22Rv1 (cell line): ENCODE measurements around the gene ST3GAL2.
"Not testable (repeated sequence)": the region's sequence is repeated elsewhere in the genome, so short reads cannot be mapped to it uniquely, and the experiment has no call there.

Experiments used
- H3K27ac ChIP-seq: fragments of 450-650 bp; 2 replicates; pipeline ENCODE4 v1.5.1; 2017
- CTCF ChIP-seq: fragments of 450-650 bp; IDR thresholded peaks from 2 replicates; pipeline ENCODE4 v1.5.1; 2017; ENCODE audit warnings: mild to moderate bottlenecking
- ZFX ChIP-seq: fragments of 450-650 bp; IDR thresholded peaks from 2 replicates; pipeline ENCODE4 v1.6.1; 2017; ENCODE audit warnings: antibody characterized with exemption, borderline replicate concordance

ST3GAL2 gene

GRCh38 chr16:70418993-70419318, 19.9 kb downstream of the ST3GAL2 start:
- TF ChIP-seq CTCF = no peak
- TF ChIP-seq ZFX = no peak
- no peak overlapping the region for H3K27ac ChIP-seq

GRCh38 chr16:70418274-70418992, 20.5 kb downstream of the ST3GAL2 start:
- TF ChIP-seq ZFX (no peak), CTCF (no peak)
- no peak overlapping the region for H3K27ac ChIP-seq

- TF ChIP-seq CTCF (no peak), ZFX (no peak)
- no peak overlapping the region for H3K27ac ChIP-seq
These were observed 21.2 kb downstream of the ST3GAL2 start for GRCh38 chr16:70417661-70418060.

- TF ChIP-seq CTCF (no peak), ZFX (no peak)
- no peak overlapping the region for H3K27ac ChIP-seq
These were observed 21.9 kb downstream of the ST3GAL2 start for GRCh38 chr16:70416748-70417616.

- H3K27ac ChIP-seq = not testable (repeated sequence)
These were observed 25.3 kb downstream of the ST3GAL2 start for GRCh38 chr16:70413572-70413971.

GRCh38 chr16:70412385-70412784, 26.5 kb downstream of the ST3GAL2 start:
- TF ChIP-seq CTCF (no peak), ZFX (no peak)
- no peak overlapping the region for H3K27ac ChIP-seq

- TF ChIP-seq CTCF = no peak
- no peak for TF ChIP-seq ZFX
- no peak overlapping the region for H3K27ac ChIP-seq
These were observed 28.2 kb downstream of the ST3GAL2 start for GRCh38 chr16:70410734-70411133.
